Measurements from ENCODE around the gene PRR5L.
"Not testable (repeated sequence)": the region's sequence is repeated elsewhere in the genome, so short reads cannot be mapped to it uniquely, and the experiment has no call there.

PRR5L gene

DNA sequence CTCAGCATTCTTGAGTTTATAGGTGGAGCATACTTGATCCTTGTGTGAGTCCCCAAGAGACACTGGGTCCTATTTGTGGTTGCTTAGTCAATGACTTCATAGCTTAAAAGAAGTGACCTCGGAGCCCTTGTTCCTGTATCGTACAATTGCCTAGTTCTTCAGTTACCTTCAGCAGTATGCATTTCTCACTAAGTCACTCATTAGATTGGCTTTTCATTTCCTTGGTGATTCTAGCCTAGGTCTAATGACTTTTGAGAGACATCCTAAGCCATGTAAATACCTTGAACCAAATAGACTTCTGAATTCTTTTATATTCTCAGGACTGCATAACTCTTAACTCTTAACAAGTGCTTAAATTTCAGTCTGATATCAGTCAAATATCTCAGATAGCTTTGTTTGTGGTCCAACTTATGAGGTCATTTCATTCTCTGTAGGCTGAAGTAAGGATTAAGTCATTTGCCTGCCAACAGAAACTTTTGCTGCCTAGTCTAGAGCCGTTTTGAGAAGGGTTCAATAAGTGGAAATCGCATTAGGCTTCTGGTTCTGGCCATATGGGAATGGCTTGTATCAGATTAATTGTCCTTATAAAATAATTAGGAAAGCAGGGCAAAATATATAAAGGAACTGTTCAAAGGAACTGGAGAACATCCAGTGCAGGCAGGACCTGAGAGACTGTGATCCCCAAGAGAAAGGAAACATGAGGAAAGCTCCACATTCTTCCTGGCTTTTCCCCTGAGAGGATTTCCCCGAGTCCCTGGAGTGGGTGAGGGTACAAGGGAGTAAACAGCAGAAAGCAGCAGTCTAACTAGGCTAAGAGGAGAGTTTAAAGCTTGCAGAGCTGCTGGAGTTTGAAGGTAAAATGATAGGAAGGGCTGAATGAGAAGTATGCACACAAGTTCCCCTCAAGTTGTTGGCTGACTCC is 174.1 kb downstream of the PRR5L start:
- no peak for DNase-seq

DNA sequence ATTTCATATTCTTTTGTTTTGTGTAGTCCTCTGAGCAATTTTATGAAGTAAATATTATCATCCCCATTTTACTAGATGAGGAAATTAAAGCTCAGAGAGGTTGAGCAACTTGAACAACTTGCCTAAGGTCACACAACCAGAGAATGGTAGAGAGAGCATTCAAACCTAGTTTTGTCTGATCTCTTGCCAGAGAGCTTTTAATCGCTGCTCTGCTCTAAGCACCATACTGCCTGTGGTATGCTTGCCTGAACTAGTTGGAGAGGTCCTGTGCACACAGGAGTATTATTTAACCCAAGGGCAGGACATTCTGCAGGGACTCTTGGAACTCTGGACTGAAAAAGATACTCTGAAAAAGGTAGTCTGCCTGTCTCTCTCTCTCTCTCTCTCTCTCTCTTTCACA is 175.5 kb downstream of the PRR5L start:
- no peak for DNase-seq

- no peak for DNase-seq
These were observed 179.1 kb downstream of the PRR5L start for GRCh38 chr11:36475192-36475591.

DNA sequence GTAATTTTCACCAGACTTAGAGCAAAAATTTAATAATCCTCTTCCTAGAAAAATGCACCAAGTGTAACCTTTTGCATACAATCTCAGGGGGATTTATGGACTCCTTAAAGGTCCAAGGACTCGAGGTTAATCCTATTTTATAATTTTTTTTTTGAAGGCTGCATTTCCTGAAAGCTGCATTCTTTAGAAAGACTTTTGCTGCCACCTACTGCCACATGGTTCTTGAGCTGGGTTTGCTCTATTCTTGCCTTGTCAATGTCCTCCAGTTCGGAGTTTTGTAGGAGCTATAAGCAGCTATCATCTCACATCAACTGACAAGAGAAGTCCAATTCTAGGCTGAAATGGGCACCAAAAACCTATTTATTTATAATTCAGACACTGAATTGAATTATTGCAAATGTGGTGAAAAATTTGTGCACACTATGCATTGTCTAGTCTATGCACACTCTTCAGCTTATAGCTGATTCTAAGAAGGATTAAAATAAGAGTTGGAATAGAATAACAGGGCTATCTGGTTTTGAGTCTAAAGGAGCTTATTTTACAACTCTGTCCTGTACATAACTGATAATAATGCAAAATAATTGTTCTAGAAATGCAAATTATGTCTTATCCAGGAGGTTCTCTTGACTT is 182.7 kb downstream of the PRR5L start:
- peak; percentile 33 for DNase-seq

DNA sequence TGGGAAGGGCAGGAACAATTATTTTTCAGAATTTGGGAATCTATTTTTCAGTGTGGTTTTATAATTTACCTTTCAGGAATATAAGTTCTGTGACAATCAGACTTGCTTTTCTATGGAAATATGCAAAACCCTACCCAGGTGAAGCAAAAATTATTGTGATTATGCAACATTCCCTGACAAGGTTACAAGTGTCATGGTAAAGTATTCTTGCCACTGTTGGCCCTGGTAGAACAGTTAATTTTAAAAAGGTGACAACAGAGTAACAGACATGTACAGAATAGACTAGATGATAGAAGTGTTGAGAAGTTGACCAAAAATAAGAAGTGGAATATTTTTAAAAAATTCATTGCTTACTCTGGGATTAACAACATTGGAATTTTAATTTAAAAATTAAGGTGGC is 184.7 kb downstream of the PRR5L start:
- DNase-seq, result no peak

DNA sequence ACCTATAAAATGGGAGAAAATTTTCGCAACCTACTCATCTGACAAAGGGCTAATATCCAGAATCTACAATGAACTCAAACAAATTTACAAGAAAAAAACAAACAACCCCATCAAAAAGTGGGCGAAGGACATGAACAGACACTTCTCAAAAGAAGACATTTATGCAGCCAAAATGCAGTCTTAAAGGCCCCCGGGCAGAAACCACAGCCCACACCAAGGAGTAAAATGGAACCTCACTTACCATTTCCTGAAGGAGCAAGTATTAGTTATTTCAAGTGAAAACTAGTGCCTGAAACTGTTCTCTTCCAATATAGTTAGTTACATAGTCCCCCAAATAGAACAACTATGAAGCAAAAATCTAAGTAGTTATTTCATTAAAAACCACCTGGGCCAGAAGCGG is 187.0 kb downstream of the PRR5L start:
- not testable (repeated sequence) for DNase-seq

GRCh38 chr11:36485298-36486002 is 189.4 kb downstream of the PRR5L start:
- no peak for DNase-seq

DNA sequence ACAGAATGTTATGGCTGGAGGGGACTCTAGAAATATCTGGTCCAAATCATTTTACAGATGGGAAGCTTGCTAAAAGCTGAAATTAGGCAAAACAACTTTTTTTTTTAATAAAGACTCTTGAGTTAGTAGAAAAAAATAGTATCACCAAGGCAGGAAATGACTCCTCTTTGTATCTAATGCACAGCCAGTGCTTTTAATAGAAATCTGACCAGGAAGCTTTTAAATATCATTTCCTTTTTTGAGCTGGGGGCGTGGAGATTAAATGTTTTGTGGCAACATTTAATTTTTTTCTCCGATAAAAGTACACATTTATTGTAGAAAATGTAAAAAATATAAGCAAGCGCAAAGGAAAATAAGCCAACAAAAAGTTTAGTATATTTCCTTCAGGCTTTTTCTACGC is 191.5 kb downstream of the PRR5L start:
- DNase-seq, result no peak

GRCh38 chr11:36488096-36488495 is 192.0 kb downstream of the PRR5L start:
- no peak for DNase-seq

- DNase-seq, result no peak
These were observed 194.1 kb downstream of the PRR5L start for GRCh38 chr11:36490026-36490806.

- peak; percentile 28 for DNase-seq
These were observed 196.7 kb downstream of the PRR5L start for GRCh38 chr11:36492724-36493304.

DNA sequence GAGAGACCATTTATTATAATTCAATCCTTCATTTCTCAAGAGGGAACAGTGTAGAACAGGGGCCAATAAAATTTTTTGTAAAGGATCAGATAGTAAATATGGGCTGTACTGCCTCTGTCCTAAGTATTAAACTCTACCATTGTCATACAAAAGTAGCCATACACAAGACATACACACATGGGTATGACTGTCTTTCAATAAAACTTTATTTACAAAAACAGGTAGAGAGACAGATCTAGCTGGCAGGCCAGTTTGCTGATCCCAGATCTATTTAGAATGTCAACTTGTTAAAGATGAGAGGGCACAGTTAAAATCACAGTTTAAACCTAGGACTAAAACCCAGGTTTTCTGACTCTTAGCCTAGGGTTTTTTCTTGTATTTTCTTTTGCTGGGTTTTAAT is 197.2 kb downstream of the PRR5L start:
- DNase-seq, result no peak

- no peak for DNase-seq
These were observed 202.6 kb downstream of the PRR5L start for GRCh38 chr11:36498721-36499120.

DNA sequence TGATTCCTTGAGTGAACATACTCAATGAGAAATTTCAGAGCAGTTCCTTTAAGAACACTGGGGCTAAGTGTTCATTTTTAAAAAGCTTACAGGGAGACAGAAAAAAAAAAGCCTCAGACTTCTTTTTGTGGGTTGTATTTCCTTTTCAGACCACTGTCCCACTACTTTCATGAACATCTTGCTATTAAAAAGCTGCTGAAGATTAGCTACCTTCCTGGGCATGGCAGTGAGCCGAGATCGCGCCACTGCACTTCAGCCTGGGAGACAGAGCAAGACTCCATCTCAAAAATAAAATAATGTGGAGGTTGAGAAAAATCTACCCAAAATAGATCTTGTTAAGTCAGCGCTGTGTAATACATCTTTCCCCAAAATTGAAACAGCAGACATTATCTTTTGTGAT is 203.2 kb downstream of the PRR5L start:
- DNase-seq, result no peak

GRCh38 chr11:36500315-36500721 is 204.2 kb downstream of the PRR5L start:
- DNase-seq, result no peak

DNA sequence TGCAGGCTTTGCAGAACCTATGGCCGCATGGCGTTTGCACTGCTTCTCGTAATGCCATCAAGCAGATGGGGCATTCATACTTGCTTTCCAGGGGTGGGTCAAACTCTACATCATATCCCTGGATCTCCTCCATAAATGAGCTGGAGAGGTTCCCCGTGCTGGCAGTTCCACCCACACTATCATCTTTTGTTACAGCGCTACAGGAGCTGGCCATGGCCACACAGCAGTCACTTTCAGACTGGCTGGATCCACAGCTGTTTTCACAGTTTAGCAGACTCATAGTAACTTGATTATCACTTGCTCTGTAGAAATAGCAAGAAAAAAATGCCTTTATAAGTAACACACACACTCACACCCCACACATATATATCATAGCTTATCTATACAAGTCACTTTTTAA is 205.1 kb downstream of the PRR5L start:
- DNase-seq, result no peak

DNA sequence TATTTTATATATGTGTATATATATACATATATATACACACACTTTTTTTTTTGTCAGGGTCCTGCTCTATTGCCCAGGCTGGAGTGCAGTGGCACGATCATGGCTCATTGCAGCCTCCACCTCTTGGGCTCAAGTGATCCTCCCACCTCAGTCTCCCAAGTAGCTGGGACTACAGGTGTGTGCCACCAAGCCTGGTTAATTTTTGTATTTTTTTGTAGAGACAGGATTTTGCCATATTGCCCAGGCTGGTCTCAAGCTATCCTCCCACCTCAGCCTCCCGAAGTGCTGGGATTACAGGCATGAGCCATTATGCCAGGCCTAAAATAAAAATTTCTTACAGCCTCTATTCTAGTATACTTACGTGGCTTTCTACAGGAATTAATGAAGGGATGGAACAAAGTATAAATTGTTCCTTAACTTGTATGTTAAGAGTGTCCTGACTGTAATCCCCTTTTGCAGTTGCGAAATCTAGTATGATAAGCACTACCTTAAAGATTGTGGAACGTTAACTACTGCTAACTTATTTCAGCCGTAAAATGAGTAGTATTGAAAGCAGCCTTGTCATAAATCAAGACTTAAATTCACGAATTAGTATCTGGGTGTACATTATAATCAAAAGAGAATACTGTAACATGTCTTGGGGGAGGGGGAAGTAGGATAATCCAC is 211.9 kb downstream of the PRR5L start:
- no peak for DNase-seq

DNA sequence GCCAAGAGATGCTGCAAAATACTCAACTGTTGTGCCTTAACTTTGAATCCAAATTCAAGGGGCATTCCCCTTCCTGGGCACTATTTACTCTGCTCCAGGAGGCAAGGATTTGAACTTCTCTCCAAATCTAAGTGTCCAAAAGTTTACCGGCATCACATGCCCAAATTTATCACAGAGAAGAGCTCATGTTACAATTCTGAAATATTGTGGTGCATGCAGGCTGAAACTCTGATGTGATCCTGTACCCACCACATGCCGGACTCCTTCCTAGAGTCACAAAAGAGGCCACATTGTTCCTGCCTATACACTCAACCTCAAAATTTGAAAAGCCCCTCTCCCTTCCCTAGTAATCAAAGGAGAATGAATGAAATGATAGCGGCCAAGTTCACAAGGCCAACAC is 212.7 kb downstream of the PRR5L start:
- no peak for DNase-seq

DNA sequence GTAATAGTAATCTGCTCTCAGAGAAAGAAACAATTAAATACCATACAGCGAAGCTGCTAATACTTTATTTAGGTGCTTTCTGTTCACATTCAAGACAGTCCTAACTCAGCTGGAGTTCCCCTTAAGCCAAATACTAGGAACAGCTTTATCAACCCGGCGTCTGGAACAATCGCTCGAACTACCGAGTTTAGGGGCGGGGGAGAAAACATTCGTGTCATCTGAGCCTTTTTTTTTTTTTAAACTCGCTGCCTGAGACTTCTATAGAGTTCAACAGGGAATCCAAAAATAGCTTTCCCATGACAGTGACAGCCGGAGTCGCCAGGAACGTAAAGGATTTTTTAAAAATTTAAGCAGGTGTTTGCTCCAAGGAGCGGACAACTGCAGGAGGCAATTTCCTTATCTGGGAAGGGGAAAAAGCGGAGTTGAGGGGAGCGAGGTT is 213.1 kb downstream of the PRR5L start:
- no peak for DNase-seq

DNA sequence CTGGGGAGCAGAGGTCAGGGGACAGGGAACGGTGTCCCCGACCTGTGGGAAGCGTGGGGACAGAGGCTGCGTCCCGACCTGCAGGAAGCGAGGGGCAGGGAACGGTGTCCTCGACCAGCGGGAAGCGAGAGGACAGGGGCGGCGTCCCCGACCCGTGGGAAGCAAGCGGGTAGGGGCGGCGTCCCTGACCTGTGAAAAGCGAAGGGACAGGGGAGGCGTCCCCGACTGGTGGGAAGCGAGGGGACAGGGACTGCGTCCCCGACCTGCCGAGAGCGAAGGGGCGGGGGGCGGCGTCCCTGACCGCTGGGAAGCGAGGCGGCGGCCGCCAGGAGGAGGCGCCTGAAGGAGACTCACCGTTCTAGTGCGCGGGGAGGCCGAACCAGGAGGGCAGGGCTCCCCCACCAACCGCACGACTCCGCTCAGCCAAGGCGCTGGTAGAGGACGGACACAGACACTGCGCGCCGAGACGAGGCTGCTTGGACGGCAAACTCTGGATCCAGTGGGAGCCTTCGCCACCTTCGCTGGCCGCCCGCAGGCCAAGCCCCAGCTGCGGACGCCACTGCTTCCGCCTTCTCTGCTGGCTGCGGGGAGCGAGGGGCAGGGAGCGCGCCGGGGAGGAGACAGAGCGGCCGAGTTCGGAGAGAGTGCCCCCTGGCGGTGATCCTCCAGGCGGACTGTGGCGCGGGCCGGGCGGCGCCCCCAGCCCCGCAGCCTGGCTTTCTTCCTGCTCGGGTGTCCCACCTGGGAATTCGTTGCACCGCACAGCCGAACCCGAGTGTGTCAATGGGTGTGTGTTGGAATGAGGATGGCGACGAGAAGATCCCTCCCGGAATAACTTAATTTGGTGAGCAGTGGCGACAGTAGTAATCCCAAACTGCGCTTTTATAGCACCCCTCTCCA is 213.9 kb downstream of the PRR5L start, which contains the start of gene TRAF6:
Gene TRAF6 (minus strand): TSS at position 579 of the 900 bp plus-strand sequence. CDS start 8,757 bp downstream, outside the sequence.
- peak; percentile 49 for DNase-seq

GRCh38 chr11:36510594-36510942 is 214.5 kb downstream of the PRR5L start:
- DNase-seq, result no peak
